H1 (cell line): ENCODE data around the gene NLRP12. TPM values are rescaled to one million over a fixed set of nuclear protein-coding genes. Genes with fewer than 3 reads are reported as not detected.
A peak's percentile ranks its signal among the peaks of the same experiment; 100 is the strongest.

Experiments
- CTCF ChIA-PET: fragments of 300-600 bp; sonication (Branson Sonifier 250); formaldehyde crosslinking; loops from one replicate; lab custom pipeline; 2021; ENCODE audit not compliant: partially characterized antibody; lab: Charles Lee
- POLR2A ChIA-PET: fragments of 300-600 bp; sonication (Branson Sonifier 250); formaldehyde crosslinking; loops from one replicate; lab custom pipeline; 2021; ENCODE audit warnings: inconsistent platforms; ENCODE audit not compliant: partially characterized antibody; lab: Charles Lee
- DNase-seq, 2 experiments: peaks; one replicate each; pipeline versions ENCODE4 v3.0.0 to v3.0.0-alpha.2; 2010 to 2022; ENCODE audit warnings: low spot score in 2 of 2, low read depth in 1 of 2, mixed read lengths in 1 of 2
- FAIRE-seq: peaks from 2 replicates; lab custom pipeline; 2011; peaks lifted over from hg19 to GRCh38; lab: Jason Lieb, UNC
- H2AFZ ChIP-seq: 2 replicates; pipeline ENCODE4 v1.8.1; 2012; ENCODE audit warnings: low read length, inconsistent platforms
- H2AK5ac ChIP-seq: 2 replicates; pipeline ENCODE4 v1.6.1; 2013; ENCODE audit warnings: low read depth, low read length
- H2BK120ac ChIP-seq: replicated peaks from 2 replicates; pipeline ENCODE3; 2013; ENCODE audit warnings: low read depth, low read length, inconsistent platforms
- H2BK12ac ChIP-seq: 2 replicates; pipeline ENCODE4 v1.6.1; 2013; ENCODE audit warnings: low read depth, low read length
- H2BK15ac ChIP-seq: 2 replicates; pipeline ENCODE4 v1.6.1; 2013; ENCODE audit warnings: low read length
- H2BK20ac ChIP-seq: 2 replicates; pipeline ENCODE4 v1.6.1; 2013; ENCODE audit warnings: low read length
- H2BK5ac ChIP-seq: 2 replicates; pipeline ENCODE4 v1.6.1; 2013; ENCODE audit warnings: low read depth, low read length
- H3K14ac ChIP-seq: 2 replicates; pipeline ENCODE4 v1.6.1; 2013; ENCODE audit warnings: inconsistent platforms; ENCODE audit not compliant: insufficient read length
- H3K18ac ChIP-seq: 2 replicates; pipeline ENCODE4 v1.6.1; 2013; ENCODE audit warnings: low read length; ENCODE audit errors: extremely low read depth
- H3K23ac ChIP-seq: 2 replicates; pipeline ENCODE4 v1.6.1; 2013; ENCODE audit warnings: inconsistent platforms; ENCODE audit not compliant: insufficient read length
- H3K23me2 ChIP-seq: 2 replicates; pipeline ENCODE4 v1.6.1; 2013; ENCODE audit warnings: low read depth, low read length
- H3K27ac ChIP-seq: 2 replicates; pipeline ENCODE4 v1.6.1; 2011; ENCODE audit warnings: low read depth, low read length, inconsistent platforms
- H3K27me3 ChIP-seq, 4 experiments: replicated peaks in 1 of 4; 1 replicate in 1 of 4; 2 replicates in 3 of 4; pipeline versions ENCODE4 v1.6.1 to v1.8.1; 2011 to 2013; ENCODE audit warnings: low read length in 3 of 4, mild to moderate bottlenecking in 3 of 4, inconsistent platforms in 2 of 4, mixed read lengths in 2 of 4, moderate library complexity in 1 of 4; ENCODE audit not compliant: control insufficient read depth in 3 of 4, insufficient read depth in 3 of 4; ENCODE audit errors: extremely low read depth in 1 of 4
- H3K36me3 ChIP-seq, 4 experiments: 2 replicates each; pipeline versions ENCODE4 v1.6.1 to v1.8.1; 2011 to 2013; ENCODE audit warnings: mild to moderate bottlenecking in 4 of 4, low read length in 3 of 4, moderate library complexity in 2 of 4, control low read depth in 1 of 4, inconsistent platforms in 1 of 4; ENCODE audit not compliant: insufficient read depth in 4 of 4, control insufficient read depth in 2 of 4
- H3K4ac ChIP-seq: replicated peaks from 2 replicates; pipeline ENCODE3; 2013; ENCODE audit warnings: low read length, low read depth, mixed read lengths, inconsistent platforms; ENCODE audit not compliant: insufficient read length
- H3K4me1 ChIP-seq, 4 experiments: replicated peaks in 1 of 4; 1 replicate in 1 of 4; 2 replicates in 3 of 4; pipeline versions ENCODE4 v1.6.1 to v1.8.1; 2011 to 2013; ENCODE audit warnings: low read length in 3 of 4, inconsistent platforms in 2 of 4, mixed read lengths in 1 of 4; ENCODE audit not compliant: insufficient read depth in 4 of 4, control insufficient read depth in 3 of 4
- H3K4me2 ChIP-seq, 2 experiments: 2 replicates each; pipeline versions ENCODE4 v1.6.1 to v1.8.1; 2011 to 2013; ENCODE audit warnings: low read depth in 2 of 2, low read length in 2 of 2, control low read depth in 1 of 2, inconsistent platforms in 1 of 2, mild to moderate bottlenecking in 1 of 2; ENCODE audit not compliant: insufficient read depth in 1 of 2
- H3K4me3 ChIP-seq, 4 experiments: fragments of 200-600, 300-600 bp in 1 of 4; sonication (generic), shearing (Covaris generic), sonication (Bioruptor Twin) in 1 of 4; 2 replicates each; pipeline versions ENCODE4 v1.5.1 to v1.8.1; 2011 to 2016; ENCODE audit warnings: low read length in 4 of 4, low read depth in 3 of 4, control low read depth in 2 of 4, inconsistent platforms in 2 of 4, mild to moderate bottlenecking in 2 of 4, mixed read lengths in 1 of 4, moderate library complexity in 1 of 4; ENCODE audit not compliant: insufficient read depth in 2 of 4; ENCODE audit errors: extremely low read depth in 1 of 4
- H3K56ac ChIP-seq: replicated peaks from 2 replicates; pipeline ENCODE3; 2013; ENCODE audit warnings: low read depth, mild to moderate bottlenecking, mixed read lengths, low read length, inconsistent platforms; ENCODE audit not compliant: insufficient read length
- H3K79me1 ChIP-seq: 2 replicates; pipeline ENCODE4 v1.6.1; 2013; ENCODE audit warnings: low read depth, low read length, control low read depth
- H3K79me2 ChIP-seq, 2 experiments: 2 replicates each; pipeline versions ENCODE4 v1.6.1 to v1.8.1; 2012 to 2013; ENCODE audit warnings: low read length in 2 of 2, mild to moderate bottlenecking in 2 of 2, inconsistent platforms in 1 of 2; ENCODE audit not compliant: insufficient read depth in 2 of 2, control insufficient read depth in 1 of 2
- H3K9ac ChIP-seq, 4 experiments: replicated peaks in 1 of 4; 1 replicate in 1 of 4; 2 replicates in 3 of 4; pipeline versions ENCODE4 v1.6.1 to v1.8.1; 2011 to 2013; ENCODE audit warnings: low read depth in 3 of 4, low read length in 3 of 4, control low read depth in 2 of 4, mild to moderate bottlenecking in 2 of 4, moderate library complexity in 2 of 4, inconsistent platforms in 1 of 4; ENCODE audit errors: extremely low read depth in 1 of 4
- H3K9me3 ChIP-seq, 2 experiments: 2 replicates each; pipeline versions ENCODE4 v1.6.1 to v1.8.1; 2012 to 2013; ENCODE audit warnings: mild to moderate bottlenecking in 2 of 2, moderate library complexity in 2 of 2, control low read depth in 1 of 2, inconsistent platforms in 1 of 2, low read depth in 1 of 2, low read length in 1 of 2, mixed read lengths in 1 of 2; ENCODE audit not compliant: insufficient read depth in 2 of 2
- H4K20me1 ChIP-seq, 2 experiments: replicated peaks in 1 of 2; 2 replicates each; pipeline versions ENCODE3 to v1.8.1; 2011 to 2013; ENCODE audit warnings: inconsistent platforms in 2 of 2, low read length in 2 of 2, mild to moderate bottlenecking in 1 of 2; ENCODE audit not compliant: insufficient read depth in 2 of 2, control insufficient read depth in 1 of 2
- H4K5ac ChIP-seq: 2 replicates; pipeline ENCODE4 v1.6.1; 2013; ENCODE audit warnings: low read length, low read depth, mixed read lengths, inconsistent platforms; ENCODE audit not compliant: insufficient read length
- H4K8ac ChIP-seq: 2 replicates; pipeline ENCODE4 v1.8.0; 2013; ENCODE audit warnings: mild to moderate bottlenecking, moderate library complexity, low read length, inconsistent platforms; ENCODE audit not compliant: insufficient read depth; ENCODE audit errors: extremely low read depth
- H4K91ac ChIP-seq: replicated peaks from 2 replicates; pipeline ENCODE3; 2013; ENCODE audit warnings: low read length, mixed read lengths, inconsistent platforms; ENCODE audit not compliant: insufficient read length
- BRCA1 ChIP-seq: IDR thresholded peaks from 2 replicates; pipeline ENCODE4 v1.6.1; 2012; ENCODE audit warnings: low read depth, low read length, improper control_type of control experiment
- EGR1 ChIP-seq: IDR thresholded peaks from 2 replicates; pipeline ENCODE4 v1.6.1; 2011; ENCODE audit warnings: low read depth, low read length, borderline replicate concordance
- EP300 ChIP-seq, 2 experiments: IDR thresholded peaks; 1 replicate in 1 of 2; 2 replicates in 1 of 2; pipeline ENCODE4 v1.6.1; 2011 to 2012; ENCODE audit warnings: low read depth in 2 of 2, low read length in 2 of 2, mild to moderate bottlenecking in 2 of 2, borderline replicate concordance in 1 of 2, inconsistent platforms in 1 of 2, moderate library complexity in 1 of 2
- EZH2 ChIP-seq: fragments of 200-600 bp; sonication (generic); IDR thresholded peaks from 2 replicates; pipeline ENCODE4 v1.7.1; 2012; ENCODE audit warnings: low read depth, mild to moderate bottlenecking, moderate library complexity, low read length, inconsistent platforms; ENCODE audit not compliant: severe bottlenecking
- GABPA ChIP-seq: IDR thresholded peaks from 2 replicates; pipeline ENCODE4 v1.6.1; 2011; ENCODE audit warnings: mild to moderate bottlenecking, low read length, moderate library complexity, borderline replicate concordance; ENCODE audit not compliant: insufficient read depth
- JUND ChIP-seq: IDR thresholded peaks from 2 replicates; pipeline ENCODE4 v1.6.1; 2011; ENCODE audit warnings: mild to moderate bottlenecking, improper control_type of control experiment, low read length
- RXRA ChIP-seq: IDR thresholded peaks from 2 replicates; pipeline ENCODE4 v1.6.1; 2011; ENCODE audit warnings: low read depth, mild to moderate bottlenecking, low read length, moderate library complexity; ENCODE audit not compliant: insufficient read depth
- SIRT6 ChIP-seq: IDR thresholded peaks from one replicate; pipeline ENCODE4 v1.7.1; 2012; ENCODE audit warnings: low read length, inconsistent platforms
- TAF1 ChIP-seq: IDR thresholded peaks from 2 replicates; pipeline ENCODE4 v1.6.1; 2011; ENCODE audit warnings: mild to moderate bottlenecking, low read depth, low read length
- TEAD4 ChIP-seq: IDR thresholded peaks from 2 replicates; pipeline ENCODE4 v1.6.1; 2012; ENCODE audit warnings: low read depth, low read length, inconsistent platforms, mixed read lengths
- WGBS, 2 experiments: shearing (Covaris generic) in 1 of 2; methylation state at CpG; one replicate each; pipeline versions ENCODE4 v1.1.6 to v1.1.7; 2013 to 2015; ENCODE audit warnings: low lambda C conversion rate in 2 of 2, mixed read lengths in 2 of 2, inconsistent platforms in 1 of 2, low coverage in 1 of 2, missing lambda C conversion rate in 1 of 2; ENCODE audit not compliant: insufficient replicate concordance in 2 of 2, insufficient coverage in 1 of 2, insufficient read length in 1 of 2; ENCODE audit errors: extremely low coverage in 1 of 2, missing lambda C conversion rate in 1 of 2; 5-methylcytosine and 5-hydroxymethylcytosine counted together
- polyA plus RNA-seq, 7 experiments: library from polyadenylated mRNA; depleted of rRNA in 3 of 7; stranded (reverse) in 5 of 7; unstranded in 2 of 7; fragments of >200 nt in 5 of 7; fragments of 200-250 nt in 2 of 7; gene quantifications; 1 replicate in 5 of 7; 2 replicates in 1 of 7; 4 replicates in 1 of 7; pipeline versions ENCODE4 v1.2.1 to v1.2.3, GENCODE V29; 2011 to 2013; ENCODE audit warnings: missing spikeins in 2 of 7, mixed read lengths in 2 of 7
- total RNA-seq: library from RNA; stranded (reverse); fragmentation: NEBNext Ultra II Directional; extraction: Animal tissue kit (Norgen Biotek cat#: 25700); gene quantifications from 2 replicates; pipeline ENCODE4 v1.2.1, GENCODE V29; 2021

The NLRP12 gene
- total and polyA plus RNA-seq, 2 of the 8 experiments (the other 6 are each of a cell fraction or from before 2014, with no cell fraction given), result 1.0 to 1.8 TPM

- no peaks in the 10 kb centered on the region for H4K20me1 ChIP-seq
- no peak overlapping the region for H3K18ac ChIP-seq
- peak overlapping the region; percentile 45; the same call in 1 of the 2 replicates for H2BK12ac ChIP-seq
- DNase-seq, result no peak
- H3K14ac ChIP-seq, result no peak overlapping the region
- H2BK15ac ChIP-seq, result 0 out of 2 replicates have a peak overlapping the region, but pooled peaks have one; percentile 20
- no peak for FAIRE-seq
- CTCF ChIA-PET, result interaction anchor here (0.7 to 6.9 kb wide), 8 partner anchors 8 to 182 kb away, joined by 3 to 108 read pairs (median 4); no protein-coding TSS in a partner anchor
- no peaks in the 10 kb centered on the region for H3K36me3 ChIP-seq
- H3K4me2 ChIP-seq, result no peak overlapping the region
- H3K27ac ChIP-seq, result no peak overlapping the region
- H4K8ac ChIP-seq, result no peak overlapping the region
- H4K91ac ChIP-seq, result no peak overlapping the region
- no peak overlapping the region for H3K4me3 ChIP-seq
- H4K5ac ChIP-seq, result no peak overlapping the region
- H2BK5ac ChIP-seq, result peak overlapping the region; percentile 63; the same call in 1 of the 2 replicates
- H3K79me2 ChIP-seq, result no peaks in the 10 kb centered on the region
- no peak overlapping the region for H3K56ac ChIP-seq
- H3K79me1 ChIP-seq, result no peaks in the 10 kb centered on the region
- H3K9me3 ChIP-seq, result no peaks in the 10 kb centered on the region
- no peak overlapping the region for H3K4ac ChIP-seq
- no peak overlapping the region for H3K23ac ChIP-seq
- H2BK120ac ChIP-seq, result no peak overlapping the region
- WGBS, 2 experiments, result 85% methylated on average over 18 of the region's 18 CpGs; no CpG with 5 or more reads in 1 of the 2 experiments
- H3K23me2 ChIP-seq, result no peaks in the 10 kb centered on the region
- TF ChIP-seq EZH2 (no peak), TEAD4 (no peak), GABPA (no peak), EGR1 (no peak), RXRA (no peak), JUND (no peak), SIRT6 (no peak), EP300 (IDR thresholded peaks at IDR 0.05; ENCODE audit: borderline replicate concordance in 1 of 2, low read depth in 2 of 2, low read length in 2 of 2) (no peak), TAF1 (no peak), BRCA1 (no peak)
- POLR2A ChIA-PET, result interaction anchor here (0.7 to 3.8 kb wide), 2 partner anchors 12 to 387 kb away, joined by 4 to 31 read pairs; no protein-coding TSS in a partner anchor
- H2AFZ ChIP-seq, result no peak overlapping the region
- H3K9ac ChIP-seq, result no peak overlapping the region
- H3K27me3 ChIP-seq, result no peaks in the 10 kb centered on the region
- H2BK20ac ChIP-seq, result peak overlapping the region; percentile 80; the same call in 1 of the 2 replicates
- no peak overlapping the region for H2AK5ac ChIP-seq
- peaks cover 0 to 10% (median 2%) of the 10 kb centered on the region in 4 experiments; a peak in 4 of 7 replicates for H3K4me1 ChIP-seq
Measured at GRCh38 chr19:53775524-53775923, 48.6 kb downstream of the NLRP12 start.
